Esophagus muscularis mucosa (tissue), 4 donors: Measurements from ENCODE around the gene TMC1. TPM values are rescaled to one million over a fixed set of nuclear protein-coding genes. Genes with fewer than 3 reads are reported as not detected.

Experiments
- DNase-seq: peaks from one replicate; pipeline ENCODE4 v3.0.0-alpha.2; 2017; ENCODE audit errors: extremely low spot score
- H3K27ac ChIP-seq, 4 donors: fragments of 200-600 bp; sonication (generic); replicated peaks in 1 of 4; 1 replicate in 3 of 4; 2 replicates in 1 of 4; pipeline ENCODE4 v1.5.1; 2016 to 2019; ENCODE audit warnings: mild to moderate bottlenecking in 1 of 4
- H3K27me3 ChIP-seq, 4 donors: fragments of 200-600 bp; sonication (generic); one replicate each; pipeline versions ENCODE4 v1.5.1 to v1.6.0; 2016 to 2019
- H3K36me3 ChIP-seq, 4 donors: fragments of 200-600 bp; sonication (generic); one replicate each; pipeline ENCODE4 v1.5.1; 2016 to 2019
- H3K4me1 ChIP-seq, 4 donors: fragments of 200-600 bp; sonication (generic); one replicate each; pipeline ENCODE4 v1.5.1; 2016 to 2019
- H3K4me3 ChIP-seq, 4 donors: fragments of 200-600 bp; sonication (generic); 1 replicate in 2 of 4; 2 replicates in 2 of 4; pipeline ENCODE4 v1.5.1; 2016 to 2019; ENCODE audit warnings: mild to moderate bottlenecking in 4 of 4, moderate library complexity in 1 of 4
- H3K9me3 ChIP-seq, 4 donors: fragments of 200-600 bp; sonication (generic); 1 replicate in 3 of 4; 2 replicates in 1 of 4; pipeline ENCODE4 v1.5.1; 2016 to 2019
- CTCF ChIP-seq, 3 experiments: fragments of 200-600 bp in 2 of 3; fragments of 450-650 bp in 1 of 3; sonication (generic) in 2 of 3; IDR thresholded peaks; one replicate each; pipeline ENCODE4 v1.5.1; 2017 to 2019; ENCODE audit warnings: antibody characterized with exemption in 3 of 3, mild to moderate bottlenecking in 2 of 3, moderate library complexity in 1 of 3
- EP300 ChIP-seq: sonication (generic); formaldehyde crosslinking; IDR thresholded peaks from one replicate; pipeline ENCODE4 v1.6.1; 2017; ENCODE audit warnings: antibody characterized with exemption
- POLR2A ChIP-seq: fragments of 450-650 bp; IDR thresholded peaks from one replicate; pipeline ENCODE4 v1.6.1; 2017; ENCODE audit warnings: antibody characterized with exemption, moderate library complexity, mild to moderate bottlenecking, low read depth
- POLR2AphosphoS5 ChIP-seq, 2 donors: sonication (generic); formaldehyde crosslinking; IDR thresholded peaks; one replicate each; pipeline ENCODE4 v1.6.1; 2017; ENCODE audit warnings: antibody characterized with exemption in 2 of 2
- WGBS: methylation state at CpG from one replicate; pipeline ENCODE4 v1.1.5; 2018; 5-methylcytosine and 5-hydroxymethylcytosine counted together
- intact Hi-C: fragments of 100-400 bp; cut with DNase I; formaldehyde crosslinking; loops from one replicate; pipeline ENCODE4 v1.15.1; 2023
- total RNA-seq, 4 donors: library from RNA; depleted of rRNA; stranded (reverse); fragments of >200 nt; gene quantifications; one replicate each; pipeline versions ENCODE4 v1.1.0 to v1.2.1, GENCODE V29; 2016

TMC1 gene
- total RNA-seq, 4 donors from 2014 or later, result not detected

GRCh38 chr9:72721067-72721466 is 199.7 kb downstream of the TMC1 start:
- 68% methylated on average over 1 of the region's 1 CpG for WGBS
- no peak for DNase-seq
- no peak overlapping the region for H3K4me3 ChIP-seq
- H3K4me1 ChIP-seq, result no peaks in the 10 kb centered on the region
- H3K27ac ChIP-seq, result no peak overlapping the region
- peaks cover 0 to 4% (median 0%) of the 10 kb centered on the region in 4 donors for H3K9me3 ChIP-seq
- TF ChIP-seq POLR2AphosphoS5 (IDR thresholded peaks at IDR 0.05), result no peak
- TF ChIP-seq CTCF (IDR thresholded peaks at IDR 0.05), result no peak
- no peak for TF ChIP-seq EP300
- TF ChIP-seq POLR2A, result no peak
- intact Hi-C loops, result no loop called here
- H3K36me3 ChIP-seq, result no peaks in the 10 kb centered on the region
- H3K27me3 ChIP-seq, result no peaks in the 10 kb centered on the region

DNA sequence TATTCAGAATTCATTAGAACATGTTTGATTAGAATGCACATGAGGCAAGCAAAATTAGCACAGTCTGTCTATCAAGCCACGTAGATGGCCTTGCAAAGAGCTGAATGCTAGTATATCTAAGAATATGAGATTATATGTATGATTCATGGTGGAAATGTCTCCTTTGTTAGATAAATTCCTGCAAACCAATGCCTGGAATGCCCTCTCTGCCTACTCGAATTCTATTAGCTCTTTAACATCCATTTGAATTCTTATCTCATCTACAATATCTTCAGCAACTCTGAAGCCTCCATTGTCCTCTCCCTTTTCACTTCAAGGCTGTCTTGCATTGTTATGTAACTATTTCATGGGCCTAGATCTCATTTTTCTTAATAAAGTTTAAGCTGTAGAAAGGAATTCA is 205.5 kb downstream of the TMC1 start:
- Histone ChIP-seq H3K27me3 (no peaks in the 10 kb centered on the region), H3K9me3 (peaks cover 0 to 4% (median 0%) of the 10 kb centered on the region in 4 donors), H3K4me3 (no peak overlapping the region), H3K36me3 (no peaks in the 10 kb centered on the region), H3K27ac (no peak overlapping the region), H3K4me1 (no peaks in the 10 kb centered on the region)
- intact Hi-C loops, result no loop called here
- WGBS, result 60% methylated on average over 2 of the region's 2 CpGs
- TF ChIP-seq POLR2AphosphoS5 (IDR thresholded peaks at IDR 0.05), result no peak
- TF ChIP-seq CTCF (IDR thresholded peaks at IDR 0.05), result no peak
- DNase-seq, result no peak

DNA sequence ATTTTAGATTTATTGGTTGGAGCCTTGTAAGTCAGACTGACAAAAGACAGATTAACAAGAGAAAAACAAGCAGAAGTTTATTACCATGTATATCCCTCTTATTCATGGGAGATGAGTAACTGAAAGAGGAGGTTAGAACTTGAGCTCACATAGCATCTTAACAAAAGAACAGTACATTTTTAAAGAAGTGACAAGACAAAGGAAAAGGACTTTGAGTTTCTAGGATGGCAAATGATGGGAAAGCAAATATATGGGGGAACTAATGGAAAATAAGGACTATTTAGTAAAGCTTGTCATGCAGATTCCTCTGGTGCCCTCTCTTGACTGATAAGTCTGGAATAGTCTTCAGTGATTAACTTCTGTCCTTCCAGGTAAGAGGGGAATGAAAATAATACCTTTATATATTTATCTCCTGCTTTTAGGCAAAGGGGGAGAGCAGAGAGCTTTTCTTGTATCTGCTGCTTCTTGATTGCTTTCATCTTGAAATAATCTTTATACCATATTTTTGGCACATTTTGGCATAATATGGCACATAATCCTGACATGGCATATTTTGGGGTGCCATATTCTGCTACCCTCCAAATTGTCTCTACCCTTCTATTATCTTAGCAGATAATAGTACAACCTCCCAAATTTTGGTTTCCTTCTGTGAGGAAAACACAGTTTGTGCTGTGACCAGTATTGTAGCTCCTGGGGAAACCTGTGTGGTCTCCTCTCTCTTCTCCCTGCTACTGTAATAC is 206.8 kb downstream of the TMC1 start:
- Histone ChIP-seq H3K27me3 (no peaks in the 10 kb centered on the region), H3K9me3 (peaks cover 0 to 4% (median 0%) of the 10 kb centered on the region in 4 donors), H3K4me1 (no peaks in the 10 kb centered on the region), H3K4me3 (no peak overlapping the region), H3K27ac (no peak overlapping the region), H3K36me3 (no peaks in the 10 kb centered on the region)
- TF ChIP-seq POLR2A (no peak), POLR2AphosphoS5 (IDR thresholded peaks at IDR 0.05) (no peak), CTCF (IDR thresholded peaks at IDR 0.05) (no peak)
- DNase-seq, result no peak
- intact Hi-C loops, result no loop called here

GRCh38 chr9:72733895-72734294 is 212.5 kb downstream of the TMC1 start:
- no peaks in the 10 kb centered on the region for H3K27me3 ChIP-seq
- H3K36me3 ChIP-seq, result no peaks in the 10 kb centered on the region
- no peak overlapping the region for H3K4me3 ChIP-seq
- no peak overlapping the region for H3K27ac ChIP-seq
- intact Hi-C loops, result no loop called here
- H3K9me3 ChIP-seq, result no peaks in the 10 kb centered on the region
- no peak for TF ChIP-seq POLR2AphosphoS5 (IDR thresholded peaks at IDR 0.05)
- no peak for TF ChIP-seq POLR2A
- no peak for TF ChIP-seq EP300
- no peak for TF ChIP-seq CTCF (IDR thresholded peaks at IDR 0.05)
- no peak for DNase-seq
- H3K4me1 ChIP-seq, result no peaks in the 10 kb centered on the region

GRCh38 chr9:72734631-72735030 is 213.2 kb downstream of the TMC1 start:
- Histone ChIP-seq H3K4me3 (no peak overlapping the region), H3K36me3 (no peaks in the 10 kb centered on the region), H3K27ac (no peak overlapping the region), H3K4me1 (no peaks in the 10 kb centered on the region), H3K27me3 (no peaks in the 10 kb centered on the region), H3K9me3 (no peaks in the 10 kb centered on the region)
- intact Hi-C loops, result no loop called here
- TF ChIP-seq POLR2AphosphoS5 (IDR thresholded peaks at IDR 0.05) (no peak), EP300 (no peak), POLR2A (no peak)
- WGBS, result 73% methylated on average over 1 of the region's 1 CpG
- DNase-seq, result no peak
